HepG2 (cell line): ENCODE measurements around the gene SEMA3C. TPM values are rescaled to one million over a fixed set of nuclear protein-coding genes. Genes with fewer than 3 reads are reported as not detected.

Source experiments
- HCFC1 ChIP-seq: fragments of 150-350 bp; IDR thresholded peaks from 2 replicates; pipeline ENCODE4 v1.6.1; 2014; ENCODE audit warnings: low read depth, low read length
- NCOR1 ChIP-seq: fragments of 200-600 bp; sonication (generic); IDR thresholded peaks from 2 replicates; pipeline ENCODE4 v1.7.0; 2017; ENCODE audit warnings: antibody characterized with exemption, low read length, borderline replicate concordance
- TEAD2 ChIP-seq: sonication (generic); formaldehyde crosslinking; IDR thresholded peaks from 2 replicates; pipeline ENCODE4 v1.9.0; 2021; ENCODE audit warnings: missing genetic modification reagents
- ZNF407 ChIP-seq: sonication (generic); formaldehyde crosslinking; IDR thresholded peaks from one replicate; pipeline ENCODE4 v1.5.1; 2020; ENCODE audit warnings: mild to moderate bottlenecking, missing genetic modification reagents; ENCODE audit errors: not compliant biosample characterization
- ZNF441 ChIP-seq: sonication (generic); formaldehyde crosslinking; IDR thresholded peaks from 2 replicates; pipeline ENCODE4 v1.7.0; 2021; ENCODE audit warnings: missing genetic modification reagents, borderline replicate concordance
- ZNF558 ChIP-seq: sonication (generic); formaldehyde crosslinking; IDR thresholded peaks from 2 replicates; pipeline ENCODE4 v1.9.0; 2022; ENCODE audit warnings: mild to moderate bottlenecking, missing genetic modification reagents, borderline replicate concordance
- ZNF660 ChIP-seq: sonication (generic); formaldehyde crosslinking; IDR thresholded peaks from 2 replicates; pipeline ENCODE4 v1.5.1; 2020; ENCODE audit warnings: mild to moderate bottlenecking, low read depth, missing genetic modification reagents, borderline replicate concordance
- ZNF768 ChIP-seq: sonication (generic); formaldehyde crosslinking; IDR thresholded peaks from 2 replicates; pipeline ENCODE4 v1.4.0; 2020; ENCODE audit warnings: missing genetic modification reagents
- polyA plus RNA-seq, 8 experiments: library from polyadenylated mRNA; depleted of rRNA in 3 of 8; stranded (reverse) in 7 of 8; unstranded in 1 of 8; fragments of >200 nt; fragmentation: Illumina TruSeq in 4 of 8; extraction: Trizol in 4 of 8; gene quantifications; 2 replicates each; pipeline versions ENCODE4 v1.2.1 to v1.2.3, GENCODE V29; 2011 to 2016; ENCODE audit warnings: low read depth in 4 of 8, missing spikeins in 1 of 8, mixed read lengths in 1 of 8; ENCODE audit not compliant: insufficient read depth in 1 of 8
- total RNA-seq, 5 experiments: library from RNA; depleted of rRNA; stranded (reverse); fragments of >200 nt; fragmentation: Illumina TruSeq; extraction: Trizol; gene quantifications; 2 replicates each; pipeline ENCODE4 v1.2.3, GENCODE V29; 2016; ENCODE audit warnings: low read depth in 1 of 5
- TF ChIP-seq, protein P1 (sequence below): sonication (generic); formaldehyde crosslinking; IDR thresholded peaks from 2 replicates; pipeline ENCODE4 v1.5.1; 2020; ENCODE audit warnings: missing genetic modification reagents, mild to moderate bottlenecking, borderline replicate concordance

Gene SEMA3C
- total and polyA plus RNA-seq, 2 of the 13 experiments (the other 11 are each of a cell fraction or from before 2014, with no cell fraction given) = 0.05 to 0.13 TPM

- TF ChIP-seq ZNF407 (CRISPR knock-in tag) (no peak), NCOR1 (no peak), HCFC1 (no peak), ZNF558 (CRISPR knock-in tag) (no peak), ZNF660 (CRISPR knock-in tag) (no peak), ZNF768 (CRISPR knock-in tag) (no peak), TEAD2 (no peak), ZNF441 (no peak)
- TF ChIP-seq, protein P1, sequence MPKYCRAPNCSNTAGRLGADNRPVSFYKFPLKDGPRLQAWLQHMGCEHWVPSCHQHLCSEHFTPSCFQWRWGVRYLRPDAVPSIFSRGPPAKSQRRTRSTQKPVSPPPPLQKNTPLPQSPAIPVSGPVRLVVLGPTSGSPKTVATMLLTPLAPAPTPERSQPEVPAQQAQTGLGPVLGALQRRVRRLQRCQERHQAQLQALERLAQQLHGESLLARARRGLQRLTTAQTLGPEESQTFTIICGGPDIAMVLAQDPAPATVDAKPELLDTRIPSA = no peak
- TF ChIP-seq, all 625 proteins: peak for 0
Measured at GRCh38 chr7:80807166-80807900, 111.5 kb downstream of the SEMA3C start (continued).
